ENCODE data around the gene PTDSS2. TPM values are rescaled to one million over a fixed set of nuclear protein-coding genes. Genes with fewer than 3 reads are reported as not detected.

PTDSS2 gene
- polyA plus RNA-seq, 2 of the 4 experiments (the other 2 are of a cell fraction): 23.4 to 38.9 TPM

- H3K4me3 ChIP-seq: peak overlapping the region; percentile 28; the same call in 2 of the 3 replicates
- CTCF ChIA-PET: interaction anchor here (0.6 to 2.6 kb wide), 48 partner anchors 9 to 267 kb away, joined by 3 to 55 read pairs (median 5); partner anchors contain the start of genes ANO9, HRAS, LMNTD2 and PKP3
- H3K27ac ChIP-seq: peak overlapping the region; percentile 82 to 94
- peak; percentile 74 for FAIRE-seq
- DNase-seq (ENCODE audit: low read depth in 1 of 2, low spot score in 1 of 2): peak; percentile 93 to 97
- WGBS (ENCODE audit: missing lambda C conversion rate): 6% methylated on average over 33 of the region's 74 CpGs
- POLR2A ChIA-PET: interaction anchor here (0.6 to 2.0 kb wide), 4 partner anchors 9 to 57 kb away, joined by 3 to 5 read pairs (median 3); partner anchors contain the start of genes PHRF1 and RNH1
- H3K4me2 ChIP-seq: peak overlapping the region; percentile 74
- peaks cover 15% of the 10 kb centered on the region for H3K9me3 ChIP-seq
- H3K4me1 ChIP-seq: peaks cover 5% of the 10 kb centered on the region; the same call in 1 of the 3 replicates
- peak; percentile 99 for ATAC-seq
- TF ChIP-seq JUN (IDR thresholded peaks at IDR 0.05): peak; percentile 25 to 83; a peak in 2 of 5 replicates
- 0 out of 2 replicates have a peak, but pooled peaks have one; percentile 49 for TF ChIP-seq HEYL (CRISPR knock-in tag; IDR thresholded peaks at IDR 0.05)
- TF ChIP-seq MAFK (IDR thresholded peaks at IDR 0.05; ENCODE audit: partially characterized antibody): peak; percentile 11
- TF ChIP-seq PBX3 (IDR thresholded peaks at IDR 0.05): 0 out of 2 replicates have a peak, but pooled peaks have one; percentile 30
- TF ChIP-seq HOXB5 (CRISPR knock-in tag; IDR thresholded peaks at IDR 0.05): peak; percentile 91; the same call in 1 of the 2 replicates
- peak; percentile 57; the same call in 1 of the 2 replicates for TF ChIP-seq MAZ (IDR thresholded peaks at IDR 0.05; ENCODE audit: borderline replicate concordance, low read depth, low read length)
- TF ChIP-seq E2F6 (IDR thresholded peaks at IDR 0.05; ENCODE audit: borderline replicate concordance, low read depth): peak; percentile 98
- TF ChIP-seq POLR2A (IDR thresholded peaks at IDR 0.05; ENCODE audit: low read length): peak; percentile 52
- peak; percentile 30; the same call in 1 of the 2 replicates for TF ChIP-seq GATA3 (IDR thresholded peaks at IDR 0.05; ENCODE audit: borderline replicate concordance)
- TF ChIP-seq JUNB (IDR thresholded peaks at IDR 0.05): no peak
- no peak for TF ChIP-seq KDM5A (IDR thresholded peaks at IDR 0.05)
- TF ChIP-seq HDAC2 (IDR thresholded peaks at IDR 0.05): no peak
- TF ChIP-seq FOXS1 (CRISPR knock-in tag; IDR thresholded peaks at IDR 0.05): peak; percentile 81; the same call in 1 of the 2 replicates
- TF ChIP-seq PHF8 (IDR thresholded peaks at IDR 0.05; ENCODE audit: borderline replicate concordance, low read depth): peak; percentile 26; the same call in 1 of the 2 replicates
- peak; percentile 81 for TF ChIP-seq BHLHE40 (IDR thresholded peaks at IDR 0.05; ENCODE audit: low read depth, low read length)
- TF ChIP-seq EP300 (IDR thresholded peaks at IDR 0.05): no peak
- TF ChIP-seq, protein P1, sequence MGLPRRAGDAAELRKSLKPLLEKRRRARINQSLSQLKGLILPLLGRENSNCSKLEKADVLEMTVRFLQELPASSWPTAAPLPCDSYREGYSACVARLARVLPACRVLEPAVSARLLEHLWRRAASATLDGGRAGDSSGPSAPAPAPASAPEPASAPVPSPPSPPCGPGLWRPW (IDR thresholded peaks at IDR 0.05): no peak
- TF ChIP-seq RFX5 (IDR thresholded peaks at IDR 0.05): 0 out of 2 replicates have a peak, but pooled peaks have one; percentile 30
- TF ChIP-seq, protein P2, sequence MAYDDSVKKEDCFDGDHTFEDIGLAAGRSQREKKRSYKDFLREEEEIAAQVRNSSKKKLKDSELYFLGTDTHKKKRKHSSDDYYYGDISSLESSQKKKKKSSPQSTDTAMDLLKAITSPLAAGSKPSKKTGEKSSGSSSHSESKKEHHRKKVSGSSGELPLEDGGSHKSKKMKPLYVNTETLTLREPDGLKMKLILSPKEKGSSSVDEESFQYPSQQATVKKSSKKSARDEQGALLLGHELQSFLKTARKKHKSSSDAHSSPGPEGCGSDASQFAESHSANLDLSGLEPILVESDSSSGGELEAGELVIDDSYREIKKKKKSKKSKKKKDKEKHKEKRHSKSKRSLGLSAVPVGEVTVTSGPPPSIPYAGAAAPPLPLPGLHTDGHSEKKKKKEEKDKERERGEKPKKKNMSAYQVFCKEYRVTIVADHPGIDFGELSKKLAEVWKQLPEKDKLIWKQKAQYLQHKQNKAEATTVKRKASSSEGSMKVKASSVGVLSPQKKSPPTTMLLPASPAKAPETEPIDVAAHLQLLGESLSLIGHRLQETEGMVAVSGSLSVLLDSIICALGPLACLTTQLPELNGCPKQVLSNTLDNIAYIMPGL (CRISPR knock-in tag; IDR thresholded peaks at IDR 0.05; ENCODE audit: borderline replicate concordance): 0 out of 2 replicates have a peak, but pooled peaks have one; percentile 21
- TF ChIP-seq TP53 (CRISPR knock-in tag; IDR thresholded peaks at IDR 0.05): peak; percentile 60; the same call in 1 of the 2 replicates
- peak; percentile 68 to 89 for TF ChIP-seq RAD21 (conservative IDR thresholded peaks at IDR 0.05 in 1 of 2, IDR thresholded peaks at IDR 0.05 in 1 of 2)
- TF ChIP-seq, protein P3, sequence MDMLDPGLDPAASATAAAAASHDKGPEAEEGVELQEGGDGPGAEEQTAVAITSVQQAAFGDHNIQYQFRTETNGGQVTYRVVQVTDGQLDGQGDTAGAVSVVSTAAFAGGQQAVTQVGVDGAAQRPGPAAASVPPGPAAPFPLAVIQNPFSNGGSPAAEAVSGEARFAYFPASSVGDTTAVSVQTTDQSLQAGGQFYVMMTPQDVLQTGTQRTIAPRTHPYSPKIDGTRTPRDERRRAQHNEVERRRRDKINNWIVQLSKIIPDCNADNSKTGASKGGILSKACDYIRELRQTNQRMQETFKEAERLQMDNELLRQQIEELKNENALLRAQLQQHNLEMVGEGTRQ (IDR thresholded peaks at IDR 0.05): peak; percentile 92
- peak; percentile 76; the same call in 1 of the 2 replicates for TF ChIP-seq MYC (IDR thresholded peaks at IDR 0.05; ENCODE audit: borderline replicate concordance, low read length)
- TF ChIP-seq SREBF2 (IDR thresholded peaks at IDR 0.05): no peak
- TF ChIP-seq, protein P4, sequence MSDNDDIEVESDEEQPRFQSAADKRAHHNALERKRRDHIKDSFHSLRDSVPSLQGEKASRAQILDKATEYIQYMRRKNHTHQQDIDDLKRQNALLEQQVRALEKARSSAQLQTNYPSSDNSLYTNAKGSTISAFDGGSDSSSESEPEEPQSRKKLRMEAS (IDR thresholded peaks at IDR 0.05): peak; percentile 96
- no peak for TF ChIP-seq HOXA7 (CRISPR knock-in tag; IDR thresholded peaks at IDR 0.05)
- TF ChIP-seq ZFP36 (IDR thresholded peaks at IDR 0.05; ENCODE audit: borderline replicate concordance, partially characterized antibody): no peak
- TF ChIP-seq EHF (CRISPR knock-in tag; IDR thresholded peaks at IDR 0.05): peak; percentile 88
- no peak for TF ChIP-seq CEBPB (IDR thresholded peaks at IDR 0.05)
- TF ChIP-seq ATOH8 (CRISPR knock-in tag; IDR thresholded peaks at IDR 0.05; ENCODE audit: low read depth): peak; percentile 78; the same call in 1 of the 2 replicates
- TF ChIP-seq ZC3H11A (IDR thresholded peaks at IDR 0.05): no peak
- TF ChIP-seq ESRRA (IDR thresholded peaks at IDR 0.05; ENCODE audit: borderline replicate concordance, low read length): 0 out of 2 replicates have a peak, but pooled peaks have one; percentile 31
- TF ChIP-seq FOSL2 (IDR thresholded peaks at IDR 0.05): no peak; the same call in 1 of the 2 replicates
- TF ChIP-seq FOSL2 (CRISPR knock-in tag; IDR thresholded peaks at IDR 0.05): peak; percentile 93
- TF ChIP-seq SMC3 (IDR thresholded peaks at IDR 0.05): peak; percentile 86
These were observed 68.6 kb downstream of the PTDSS2 start for GRCh38 chr11:518463-519202.
